Head of caudate nucleus (tissue), 42 donors: ENCODE results near the gene ZNF10.
A peak's percentile ranks its signal among the peaks of the same experiment; 100 is the strongest.

Source experiments
- DNase-seq, 42 donors: peaks; one replicate each; pipeline versions ENCODE4 v3.0.0 to v3.0.0-alpha.2; 2020 to 2021; ENCODE audit warnings: mixed read lengths in 7 of 42
- intact Hi-C: fragments of 100-400 bp; cut with DNase I; formaldehyde crosslinking; loops from one replicate; pipeline ENCODE4 v1.15.0; 2022

The ZNF10 gene

GRCh38 chr12:133181238-133181959 is 51.0 kb downstream of the ZNF10 start, which contains the start of gene ZNF268:
ZNF268 (plus strand) TSS chr12:133181495; CDS start chr12:133181998, 503 bp downstream.
- peak; percentile 80 to 96 (median 90) for DNase-seq
- intact Hi-C loops = loop anchor here (1.0 kb wide), 1 partner anchor 101 kb away; the partner anchor contains the start of gene ZNF140

DNA sequence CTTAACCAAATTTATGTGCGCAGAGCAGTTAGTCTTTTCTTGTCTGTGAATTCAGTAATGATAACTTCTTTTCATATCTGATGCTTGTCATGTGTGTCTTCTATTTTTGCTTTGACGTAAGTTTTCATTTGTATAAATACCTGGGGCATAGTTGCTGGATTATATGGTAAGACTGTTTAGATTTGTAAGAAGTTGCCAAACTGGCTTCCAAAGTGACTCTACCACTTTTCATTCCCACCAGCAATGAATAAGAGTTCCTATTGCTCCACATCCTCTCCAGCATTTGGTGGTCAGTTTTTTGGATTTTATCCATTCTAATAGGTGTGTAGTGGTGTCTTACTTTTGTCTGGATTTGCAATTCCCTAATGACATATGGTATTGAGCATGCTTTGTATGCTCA is 59.7 kb downstream of the ZNF10 start:
- no peak for DNase-seq
- intact Hi-C loops = no loop called here

GRCh38 chr12:133192847-133193246 is 62.4 kb downstream of the ZNF10 start:
- intact Hi-C loops = no loop called here
- no peak for DNase-seq

GRCh38 chr12:133201888-133202287 is 71.5 kb downstream of the ZNF10 start:
- intact Hi-C loops = no loop called here
- no peak for DNase-seq

DNA sequence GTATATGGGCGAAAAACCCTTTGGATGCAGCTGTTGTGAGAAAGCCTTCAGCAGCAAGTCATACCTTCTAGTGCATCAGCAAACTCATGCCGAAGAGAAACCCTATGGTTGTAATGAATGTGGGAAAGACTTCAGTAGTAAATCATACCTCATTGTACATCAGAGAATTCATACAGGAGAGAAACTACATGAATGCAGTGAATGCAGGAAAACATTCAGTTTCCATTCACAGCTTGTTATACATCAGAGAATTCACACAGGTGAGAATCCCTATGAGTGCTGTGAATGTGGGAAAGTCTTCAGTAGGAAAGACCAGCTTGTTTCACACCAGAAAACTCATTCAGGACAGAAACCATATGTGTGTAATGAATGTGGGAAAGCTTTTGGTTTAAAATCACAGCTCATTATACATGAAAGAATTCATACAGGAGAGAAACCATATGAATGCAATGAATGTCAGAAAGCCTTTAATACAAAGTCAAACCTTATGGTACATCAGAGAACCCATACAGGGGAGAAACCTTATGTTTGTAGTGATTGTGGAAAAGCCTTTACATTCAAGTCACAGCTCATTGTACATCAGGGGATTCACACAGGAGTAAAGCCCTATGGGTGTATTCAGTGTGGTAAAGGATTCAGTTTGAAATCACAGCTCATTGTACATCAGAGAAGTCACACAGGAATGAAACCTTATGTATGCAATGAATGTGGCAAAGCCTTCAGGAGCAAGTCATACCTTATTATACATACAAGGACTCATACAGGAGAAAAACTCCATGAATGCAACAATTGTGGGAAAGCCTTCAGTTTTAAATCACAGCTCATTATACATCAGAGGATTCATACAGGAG is 72.3 kb downstream of the ZNF10 start:
- DNase-seq = no peak
- intact Hi-C loops = no loop called here

DNA sequence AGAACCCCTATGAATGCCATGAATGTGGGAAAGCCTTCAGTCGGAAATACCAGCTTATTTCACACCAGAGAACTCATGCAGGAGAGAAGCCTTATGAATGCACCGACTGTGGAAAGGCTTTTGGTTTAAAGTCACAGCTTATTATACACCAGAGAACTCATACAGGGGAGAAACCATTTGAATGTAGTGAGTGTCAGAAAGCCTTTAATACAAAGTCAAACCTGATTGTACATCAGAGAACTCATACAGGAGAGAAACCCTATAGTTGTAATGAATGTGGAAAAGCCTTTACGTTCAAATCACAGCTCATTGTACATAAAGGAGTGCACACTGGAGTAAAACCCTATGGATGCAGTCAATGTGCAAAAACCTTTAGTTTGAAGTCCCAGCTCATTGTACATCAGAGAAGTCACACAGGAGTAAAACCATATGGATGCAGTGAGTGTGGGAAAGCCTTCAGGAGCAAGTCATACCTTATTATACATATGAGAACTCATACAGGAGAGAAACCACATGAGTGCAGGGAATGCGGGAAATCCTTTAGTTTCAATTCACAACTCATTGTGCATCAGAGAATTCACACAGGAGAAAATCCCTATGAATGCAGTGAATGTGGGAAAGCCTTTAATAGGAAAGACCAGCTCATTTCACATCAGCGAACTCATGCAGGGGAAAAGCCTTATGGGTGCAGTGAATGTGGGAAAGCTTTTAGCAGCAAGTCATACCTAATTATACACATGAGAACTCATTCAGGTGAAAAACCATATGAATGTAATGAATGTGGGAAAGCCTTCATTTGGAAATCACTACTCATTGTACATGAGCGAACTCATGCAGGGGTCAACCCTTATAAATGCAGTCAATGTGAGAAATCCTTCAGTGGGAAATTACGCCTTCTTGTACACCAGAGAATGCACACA is 73.2 kb downstream of the ZNF10 start:
- DNase-seq = no peak
- intact Hi-C loops = no loop called here

DNA sequence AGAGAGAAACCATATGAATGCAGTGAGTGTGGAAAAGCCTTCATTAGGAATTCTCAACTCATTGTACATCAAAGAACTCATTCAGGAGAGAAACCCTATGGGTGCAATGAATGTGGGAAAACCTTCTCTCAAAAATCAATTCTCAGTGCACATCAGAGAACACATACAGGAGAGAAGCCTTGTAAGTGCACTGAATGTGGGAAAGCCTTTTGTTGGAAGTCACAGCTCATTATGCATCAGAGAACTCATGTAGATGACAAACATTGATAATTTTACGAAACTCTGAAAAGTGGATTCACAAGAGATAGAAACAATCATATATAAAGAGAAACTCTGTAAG is 73.8 kb downstream of the ZNF10 start:
- intact Hi-C loops = no loop called here
- no peak for DNase-seq

- intact Hi-C loops = no loop called here
- no peak for DNase-seq
Measured at GRCh38 chr12:133206390-133206789, 76.0 kb downstream of the ZNF10 start.
